ENCODE data around the gene KIAA0232. TPM values are rescaled to one million over a fixed set of nuclear protein-coding genes. Genes with fewer than 3 reads are reported as not detected.

The KIAA0232 gene
- total RNA-seq, 1 experiment from 2014 or later, result 28.5 TPM

DNA sequence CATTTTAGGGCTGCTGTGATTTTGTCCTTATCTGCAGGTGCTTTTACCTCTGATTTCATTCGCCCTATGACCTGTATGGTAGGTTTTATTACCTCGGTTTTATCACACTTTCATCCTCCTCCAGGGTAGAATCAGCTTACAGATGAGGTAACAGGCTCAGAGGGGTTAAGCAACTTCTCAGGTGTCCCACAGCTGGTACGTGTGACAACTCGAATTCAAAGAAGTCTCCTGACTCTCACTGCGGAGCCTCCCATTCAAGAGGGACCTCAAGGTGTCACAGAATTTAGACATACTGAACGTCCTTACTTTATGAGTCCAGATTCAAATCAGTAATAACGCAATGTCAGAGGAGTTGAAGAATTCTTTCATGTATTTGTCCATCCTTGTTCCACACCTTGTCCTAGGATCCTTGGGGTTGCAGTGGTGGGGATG is 12.5 kb upstream of the KIAA0232 start:
- no peaks in the 10 kb centered on the region for H3K9me3 Mint-ChIP-seq
- Histone ChIP-seq H3K4me1 (ENCODE audit: insufficient read depth, low read length) (no peaks in the 10 kb centered on the region), H2BK120ac (ENCODE audit: low read depth, low read length, poor library complexity, severe bottlenecking) (no peak overlapping the region), H2BK20ac (ENCODE audit: low read depth, low read length, poor library complexity, severe bottlenecking) (no peak overlapping the region), H3K23ac (ENCODE audit: insufficient read length, low read depth, low read length) (no peak overlapping the region), H2BK15ac (ENCODE audit: low read depth, low read length) (no peak overlapping the region), H3K27ac (ENCODE audit: insufficient read length, low read depth, low read length) (no peak overlapping the region), H4K20me1 (ENCODE audit: control insufficient read depth, insufficient read depth, insufficient read length) (no peaks in the 10 kb centered on the region), H4K5ac (ENCODE audit: insufficient read length, low read depth, low read length) (no peak overlapping the region), H3K14ac (ENCODE audit: insufficient read depth, low read length) (no peak overlapping the region), H4K8ac (replicated peaks; ENCODE audit: insufficient read length, low read depth, low read length) (no peak overlapping the region), H3K23me2 (ENCODE audit: insufficient read length, low read depth, low read length, poor library complexity, severe bottlenecking) (no peaks in the 10 kb centered on the region), H3K27me3 (ENCODE audit: insufficient read depth, low read length) (no peaks in the 10 kb centered on the region), H4K91ac (ENCODE audit: insufficient read length, low read depth, low read length) (no peak overlapping the region), H2BK12ac (ENCODE audit: insufficient read length, low read depth, low read length) (no peak overlapping the region), H3K56ac (ENCODE audit: insufficient read length, low read depth, low read length) (no peak overlapping the region), H3T11ph (ENCODE audit: low read length) (no peak overlapping the region), H3K79me2 (ENCODE audit: insufficient read depth, low read length) (no peaks in the 10 kb centered on the region), H3K18ac (ENCODE audit: insufficient read length, low read depth, low read length) (no peak overlapping the region), H2AK5ac (ENCODE audit: insufficient read length, low read length) (no peak overlapping the region), H3K79me1 (ENCODE audit: insufficient read depth, low read depth, low read length, poor library complexity, severe bottlenecking) (no peaks in the 10 kb centered on the region), H2BK5ac (ENCODE audit: insufficient read length, low read length) (no peak overlapping the region), H3K9me3 (ENCODE audit: control insufficient read depth, low read depth, low read length) (no peaks in the 10 kb centered on the region), H3K9ac (ENCODE audit: extremely low read depth, insufficient read length, low read length) (no peak overlapping the region), H3K4ac (ENCODE audit: low read depth, low read length) (no peak overlapping the region), H2AFZ (ENCODE audit: low read length) (no peak overlapping the region), H3K4me2 (ENCODE audit: insufficient read depth, insufficient read length, low read length) (no peak overlapping the region)
- no peak for DNase-seq
- peaks cover 3 to 8% of the 10 kb centered on the region in 2 experiments; a peak in 3 of 4 replicates for H3K4me1 Mint-ChIP-seq
- H3K27ac Mint-ChIP-seq, result no peak overlapping the region
- H3K27me3 Mint-ChIP-seq (ENCODE audit: low read depth), result peaks cover 4% of the 10 kb centered on the region
- no CpG with 5 or more reads among the region's 7 CpGs for WGBS (ENCODE audit: extremely low coverage, insufficient read length, low lambda C conversion rate)
- no peaks in the 10 kb centered on the region for H3K36me3 Mint-ChIP-seq (ENCODE audit: insufficient read depth in 1 of 3, low read depth in 3 of 3)
- TF ChIP-seq, protein P1, sequence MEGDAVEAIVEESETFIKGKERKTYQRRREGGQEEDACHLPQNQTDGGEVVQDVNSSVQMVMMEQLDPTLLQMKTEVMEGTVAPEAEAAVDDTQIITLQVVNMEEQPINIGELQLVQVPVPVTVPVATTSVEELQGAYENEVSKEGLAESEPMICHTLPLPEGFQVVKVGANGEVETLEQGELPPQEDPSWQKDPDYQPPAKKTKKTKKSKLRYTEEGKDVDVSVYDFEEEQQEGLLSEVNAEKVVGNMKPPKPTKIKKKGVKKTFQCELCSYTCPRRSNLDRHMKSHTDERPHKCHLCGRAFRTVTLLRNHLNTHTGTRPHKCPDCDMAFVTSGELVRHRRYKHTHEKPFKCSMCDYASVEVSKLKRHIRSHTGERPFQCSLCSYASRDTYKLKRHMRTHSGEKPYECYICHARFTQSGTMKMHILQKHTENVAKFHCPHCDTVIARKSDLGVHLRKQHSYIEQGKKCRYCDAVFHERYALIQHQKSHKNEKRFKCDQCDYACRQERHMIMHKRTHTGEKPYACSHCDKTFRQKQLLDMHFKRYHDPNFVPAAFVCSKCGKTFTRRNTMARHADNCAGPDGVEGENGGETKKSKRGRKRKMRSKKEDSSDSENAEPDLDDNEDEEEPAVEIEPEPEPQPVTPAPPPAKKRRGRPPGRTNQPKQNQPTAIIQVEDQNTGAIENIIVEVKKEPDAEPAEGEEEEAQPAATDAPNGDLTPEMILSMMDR (conservative IDR thresholded peaks at IDR 0.05), result no peak
- no peak overlapping the region for H3K4me3 Mint-ChIP-seq

Data from H9 (cell line).